ENCODE results near the gene LDHB.

LDHB gene

DNA sequence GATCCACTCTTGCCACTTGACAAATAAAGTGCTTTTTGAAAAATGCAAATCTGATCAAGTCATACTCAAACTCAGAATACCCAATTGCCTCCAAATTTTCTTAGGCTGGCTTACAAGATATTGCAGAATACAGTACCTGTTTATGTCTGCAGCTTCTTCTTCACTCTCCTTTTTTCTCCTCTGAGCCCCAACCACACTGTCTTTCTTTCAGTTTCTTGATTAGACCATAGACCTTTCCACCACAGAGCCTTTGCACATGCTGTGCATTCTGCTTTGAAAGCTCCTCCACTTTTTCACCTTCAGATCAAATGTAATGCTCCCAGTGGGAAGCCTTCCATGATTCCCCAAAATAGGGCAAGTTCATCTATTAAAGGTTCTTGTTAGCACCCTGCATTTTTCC lies 39.1 kb downstream of the LDHB start:
- DNase-seq (ENCODE audit: extremely low spot score): no peak
- POLR2A ChIA-PET: no interaction called here
- TF ChIP-seq, protein P1, sequence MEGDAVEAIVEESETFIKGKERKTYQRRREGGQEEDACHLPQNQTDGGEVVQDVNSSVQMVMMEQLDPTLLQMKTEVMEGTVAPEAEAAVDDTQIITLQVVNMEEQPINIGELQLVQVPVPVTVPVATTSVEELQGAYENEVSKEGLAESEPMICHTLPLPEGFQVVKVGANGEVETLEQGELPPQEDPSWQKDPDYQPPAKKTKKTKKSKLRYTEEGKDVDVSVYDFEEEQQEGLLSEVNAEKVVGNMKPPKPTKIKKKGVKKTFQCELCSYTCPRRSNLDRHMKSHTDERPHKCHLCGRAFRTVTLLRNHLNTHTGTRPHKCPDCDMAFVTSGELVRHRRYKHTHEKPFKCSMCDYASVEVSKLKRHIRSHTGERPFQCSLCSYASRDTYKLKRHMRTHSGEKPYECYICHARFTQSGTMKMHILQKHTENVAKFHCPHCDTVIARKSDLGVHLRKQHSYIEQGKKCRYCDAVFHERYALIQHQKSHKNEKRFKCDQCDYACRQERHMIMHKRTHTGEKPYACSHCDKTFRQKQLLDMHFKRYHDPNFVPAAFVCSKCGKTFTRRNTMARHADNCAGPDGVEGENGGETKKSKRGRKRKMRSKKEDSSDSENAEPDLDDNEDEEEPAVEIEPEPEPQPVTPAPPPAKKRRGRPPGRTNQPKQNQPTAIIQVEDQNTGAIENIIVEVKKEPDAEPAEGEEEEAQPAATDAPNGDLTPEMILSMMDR (IDR thresholded peaks at IDR 0.05; ENCODE audit: control extremely low read depth, extremely low read depth, low read depth, missing control alignments): no peak
- CTCF ChIA-PET: interaction anchor here (2.0 kb wide), 1 partner anchor 8 kb away, joined by 4 read pairs; no protein-coding TSS in a partner anchor

DNA sequence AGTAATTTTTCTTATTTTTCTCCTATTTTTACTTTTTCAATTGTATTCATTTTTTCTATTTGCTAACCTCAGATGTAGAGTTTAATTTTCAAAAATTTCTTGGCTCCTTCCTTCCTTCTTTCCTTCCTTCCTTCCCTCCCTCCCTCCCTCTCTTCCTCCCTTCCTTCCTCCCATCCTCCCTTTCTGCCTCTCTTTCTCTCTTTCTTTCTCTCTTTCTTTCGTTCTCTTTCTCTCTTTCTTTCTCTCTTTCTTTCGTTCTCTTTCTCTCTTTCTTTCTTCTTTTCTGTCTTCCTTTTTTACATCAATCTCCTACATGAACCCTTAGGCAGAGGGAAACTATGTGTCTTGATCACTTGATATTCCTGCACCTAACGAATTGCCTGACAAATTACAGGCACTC lies 40.6 kb downstream of the LDHB start:
- POLR2A ChIA-PET: no interaction called here
- TF ChIP-seq, protein P1 (IDR thresholded peaks at IDR 0.05; ENCODE audit: control extremely low read depth, extremely low read depth, low read depth, missing control alignments): no peak
- CTCF ChIA-PET: no interaction called here
- no peak for DNase-seq (ENCODE audit: extremely low spot score)

DNA sequence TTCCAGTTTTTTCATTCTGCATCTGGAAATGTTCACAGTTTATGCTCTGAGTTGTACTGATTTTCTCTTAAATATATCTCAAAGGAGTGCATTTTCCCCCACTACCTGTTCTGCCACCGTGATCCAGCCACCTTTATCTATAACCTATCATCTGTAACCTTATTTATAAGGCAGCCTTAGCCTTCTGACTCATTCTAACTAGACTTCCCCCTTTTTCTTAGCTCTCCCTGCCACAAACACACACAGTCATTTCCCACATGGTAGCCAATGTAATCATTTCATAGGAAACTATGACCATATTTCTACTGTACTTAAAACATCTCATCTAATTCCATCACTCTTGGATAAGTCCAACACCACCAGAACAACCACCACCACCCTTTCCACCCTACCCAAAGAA lies 42.2 kb downstream of the LDHB start:
- ChIA-PET POLR2A (no interaction called here), CTCF (no interaction called here)
- TF ChIP-seq, protein P1 (IDR thresholded peaks at IDR 0.05; ENCODE audit: control extremely low read depth, extremely low read depth, low read depth, missing control alignments): no peak
- no peak for DNase-seq (ENCODE audit: extremely low spot score)

DNA sequence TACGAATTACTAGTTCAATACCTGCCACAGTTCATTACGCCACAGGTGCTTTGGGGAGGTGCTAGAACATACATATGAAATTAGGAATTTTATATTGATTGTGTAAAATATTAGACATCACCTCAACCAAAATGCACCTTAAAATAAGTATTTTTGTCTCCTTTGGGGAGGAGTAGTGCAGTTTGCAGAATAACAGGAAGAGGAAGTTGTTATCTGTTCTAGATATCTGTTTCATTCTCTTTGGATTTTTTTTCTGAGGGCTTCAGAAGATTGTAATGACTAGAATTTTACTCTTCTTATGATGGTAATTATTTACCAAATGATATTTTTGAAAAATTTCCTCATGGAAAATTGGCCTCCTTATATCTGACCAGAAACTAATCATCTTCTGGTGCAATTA lies 43.1 kb downstream of the LDHB start:
- CTCF ChIA-PET: no interaction called here
- DNase-seq (ENCODE audit: extremely low spot score): no peak
- POLR2A ChIA-PET: no interaction called here
- TF ChIP-seq, protein P1 (IDR thresholded peaks at IDR 0.05; ENCODE audit: control extremely low read depth, extremely low read depth, low read depth, missing control alignments): no peak

DNA sequence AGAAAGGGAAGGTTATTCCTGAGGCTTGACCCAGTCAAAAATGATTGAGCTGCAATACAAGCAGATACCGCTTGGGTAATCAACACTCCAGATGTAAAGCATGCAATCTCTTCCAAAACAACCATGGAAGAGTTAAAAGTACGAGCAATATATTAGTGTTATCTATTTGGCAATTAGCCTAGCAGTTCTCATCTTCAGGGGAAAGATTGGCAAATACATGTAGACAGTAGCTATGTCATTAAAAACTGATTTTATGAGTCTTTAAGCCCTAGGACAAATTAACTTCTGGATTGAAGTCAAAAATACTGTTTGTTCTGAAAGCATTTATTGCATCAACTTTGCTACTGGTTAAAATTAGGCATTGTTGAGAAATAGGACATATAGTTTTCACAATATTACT lies 43.7 kb downstream of the LDHB start:
- ChIA-PET POLR2A (no interaction called here), CTCF (no interaction called here)
- TF ChIP-seq, protein P1 (IDR thresholded peaks at IDR 0.05; ENCODE audit: control extremely low read depth, extremely low read depth, low read depth, missing control alignments): no peak
- no peak for DNase-seq (ENCODE audit: extremely low spot score)

DNA sequence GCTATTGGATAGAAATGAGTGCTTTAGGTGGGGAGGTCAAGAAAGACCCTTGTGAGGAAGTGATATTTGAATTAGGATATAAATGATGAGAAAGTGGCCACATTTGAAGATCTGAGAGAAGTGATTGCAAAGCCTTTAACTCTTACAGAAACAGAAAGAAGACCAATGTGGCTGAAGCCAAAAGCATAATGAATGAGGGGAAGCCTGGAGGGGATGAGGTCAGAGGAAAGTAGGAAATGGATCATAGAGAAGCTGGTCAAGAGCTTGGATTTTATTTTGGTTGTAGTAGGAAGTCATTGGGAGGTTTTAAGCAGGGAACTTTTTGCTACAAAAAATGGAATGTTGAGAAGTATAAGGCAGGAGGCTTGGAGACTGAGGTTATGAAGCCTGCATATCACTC lies 49.4 kb downstream of the LDHB start:
- TF ChIP-seq, protein P1 (IDR thresholded peaks at IDR 0.05; ENCODE audit: control extremely low read depth, extremely low read depth, low read depth, missing control alignments): no peak
- ChIA-PET POLR2A (no interaction called here), CTCF (interaction anchor here (1.2 kb wide), 1 partner anchor 72 kb away, joined by 4 read pairs; no protein-coding TSS in a partner anchor)
- DNase-seq (ENCODE audit: extremely low spot score): no peak

DNA sequence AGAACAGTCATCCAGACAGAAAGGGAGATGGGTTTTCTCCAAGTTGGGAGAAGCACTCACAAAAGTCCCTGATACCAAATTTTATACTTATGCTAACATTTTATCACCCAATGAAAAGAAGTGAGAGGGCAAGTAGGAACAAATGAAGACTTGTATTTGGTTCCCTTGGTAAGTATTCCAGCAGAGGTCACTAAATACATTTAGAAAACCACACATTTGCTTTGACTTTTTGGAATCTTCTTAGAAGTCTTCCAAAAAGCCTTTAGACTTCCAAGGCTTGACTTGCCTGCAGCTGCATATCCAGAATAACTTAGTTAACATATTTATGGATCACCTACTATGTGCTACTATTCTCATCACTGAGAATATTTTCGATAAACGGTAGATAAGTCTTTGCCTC lies 49.9 kb downstream of the LDHB start:
- POLR2A ChIA-PET: no interaction called here
- CTCF ChIA-PET: no interaction called here
- TF ChIP-seq, protein P1 (IDR thresholded peaks at IDR 0.05; ENCODE audit: control extremely low read depth, extremely low read depth, low read depth, missing control alignments): peak; percentile 24
- no peak for DNase-seq (ENCODE audit: extremely low spot score)

All from GM10248 (cell line).